GM19463 (cell line): ENCODE results near the gene EEF2KMT.
"Not testable (repeated sequence)": the region's sequence is repeated elsewhere in the genome, so short reads cannot be mapped to it uniquely, and the experiment has no call there.

Experiments used
- ATAC-seq: cut with Tn5 transposase; IDR thresholded peaks from one replicate; pipeline ENCODE4 v1.9.1; 2021; ENCODE audit warnings: mild to moderate bottlenecking, moderate library complexity; ENCODE audit not compliant: unreplicated experiment

Gene EEF2KMT

DNA sequence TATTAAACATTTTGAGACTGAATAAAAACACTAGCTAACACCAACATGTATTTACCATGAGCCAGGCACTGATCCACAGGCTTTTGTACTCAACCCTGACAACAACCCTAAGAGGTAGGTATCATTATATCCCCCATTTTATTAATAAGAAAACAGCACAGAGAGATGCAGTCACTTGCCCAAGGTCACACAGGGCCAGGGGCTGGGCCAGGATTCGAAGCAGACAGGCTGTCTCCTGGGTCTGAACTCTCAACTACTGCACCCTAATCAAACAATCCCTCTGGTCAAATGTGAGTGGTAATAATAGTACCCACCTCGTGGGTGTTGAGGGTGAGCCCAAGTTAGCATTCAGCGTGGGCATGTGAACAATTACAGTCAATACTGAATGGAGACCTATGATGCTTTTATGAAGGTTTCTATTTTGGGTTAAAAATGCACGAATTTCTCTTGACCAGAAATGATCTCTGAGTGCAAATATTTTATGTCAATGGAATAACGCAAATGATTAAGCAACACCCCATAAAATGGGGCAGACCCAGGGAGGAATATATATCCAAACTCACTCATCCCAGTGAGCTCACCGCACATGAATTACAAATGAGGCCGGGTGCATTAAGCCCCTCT lies 1.0 kb downstream of the EEF2KMT start:
- ATAC-seq = not testable (repeated sequence)

DNA sequence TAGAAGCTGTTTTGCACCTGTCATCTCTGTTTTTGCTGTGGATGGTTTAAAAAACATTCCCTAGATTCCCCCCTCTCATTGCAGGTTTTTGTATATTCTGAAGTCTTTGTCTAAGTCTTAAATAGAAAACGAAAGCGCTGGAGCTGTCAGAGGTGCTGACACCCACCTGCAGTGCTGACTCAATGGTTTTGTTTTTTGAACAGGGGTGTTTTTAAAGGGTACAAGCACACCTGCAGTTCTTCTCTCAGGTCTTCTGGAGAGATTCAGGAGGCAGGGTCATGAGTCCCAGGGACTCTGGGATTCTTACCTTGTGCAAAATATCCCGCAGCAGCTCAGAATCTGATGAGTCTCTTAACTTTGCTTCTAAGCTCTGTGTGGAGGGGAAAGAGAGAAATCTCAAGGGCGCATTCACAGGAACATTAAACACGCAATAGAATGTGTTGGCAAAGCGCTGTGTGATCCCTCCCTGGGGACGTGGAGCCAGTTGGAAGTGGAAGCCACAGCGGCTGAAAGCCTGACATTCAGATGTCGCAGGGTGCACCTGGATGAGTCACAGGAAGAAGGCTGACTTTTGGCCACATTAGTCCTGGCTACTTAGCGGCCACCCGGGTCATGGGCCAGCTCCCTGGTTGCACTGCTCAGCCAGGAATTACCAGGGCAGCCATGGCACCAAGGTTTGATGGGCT lies 2.3 kb downstream of the EEF2KMT start:
- not testable (repeated sequence) for ATAC-seq

DNA sequence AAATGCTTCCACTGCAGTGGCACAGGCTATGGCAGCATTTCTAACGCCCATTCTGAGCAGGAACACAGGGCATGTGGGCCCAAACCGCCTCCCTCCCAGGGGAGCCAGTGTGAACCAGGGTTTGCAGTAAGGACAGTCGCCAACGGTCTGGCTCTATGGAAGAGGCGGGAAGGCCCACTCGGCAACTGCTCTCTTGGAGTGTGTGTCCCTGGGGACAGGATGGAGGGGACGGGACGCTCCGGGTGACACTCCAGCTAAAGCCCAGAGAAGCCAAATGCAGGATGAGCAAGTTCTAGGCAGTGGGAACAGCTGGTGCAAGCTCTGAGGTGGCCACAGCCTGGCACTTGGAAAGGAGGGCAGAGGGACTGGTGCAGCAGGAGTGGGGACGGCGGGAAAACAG lies 3.8 kb downstream of the EEF2KMT start:
- ATAC-seq = not testable (repeated sequence)

DNA sequence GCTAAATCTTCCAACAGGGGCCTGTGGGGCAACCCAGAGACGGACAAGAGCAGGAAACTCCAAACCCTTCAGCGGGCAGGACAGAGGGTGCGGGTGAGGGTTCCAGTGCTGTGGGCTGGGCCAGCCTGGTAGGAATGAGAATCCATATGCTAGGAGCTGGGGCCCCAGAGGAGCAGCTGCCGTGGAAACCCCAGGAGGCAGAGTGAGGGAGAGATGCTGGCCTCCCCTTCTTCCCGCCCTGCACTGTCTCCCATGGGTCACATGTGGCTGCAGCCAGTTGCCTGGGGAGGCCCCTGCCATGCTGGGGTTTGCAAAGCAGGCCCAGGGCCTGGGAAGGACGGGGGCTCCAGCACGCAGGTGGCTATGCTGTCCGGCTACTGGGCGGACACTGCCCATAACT lies 4.5 kb downstream of the EEF2KMT start:
- not testable (repeated sequence) for ATAC-seq

DNA sequence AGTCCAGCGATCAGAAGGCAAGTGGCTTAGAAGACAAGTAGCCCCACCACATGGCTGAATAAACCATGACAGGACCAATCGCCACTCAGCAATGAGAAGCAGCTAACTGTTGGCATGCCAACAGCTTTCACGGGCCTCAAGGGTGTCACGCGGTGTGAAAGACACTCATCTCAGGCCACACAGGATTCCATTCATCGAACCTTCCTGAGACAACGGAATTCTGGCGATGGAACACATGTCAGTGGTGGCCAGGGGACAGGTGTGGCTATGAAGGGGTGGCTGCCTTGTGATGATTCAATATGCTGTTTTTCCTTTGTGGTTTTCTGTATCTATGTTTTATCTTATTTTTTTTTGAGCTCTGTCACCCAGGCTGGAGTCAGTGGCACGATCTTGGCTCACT lies 7.0 kb downstream of the EEF2KMT start:
- not testable (repeated sequence) for ATAC-seq

DNA sequence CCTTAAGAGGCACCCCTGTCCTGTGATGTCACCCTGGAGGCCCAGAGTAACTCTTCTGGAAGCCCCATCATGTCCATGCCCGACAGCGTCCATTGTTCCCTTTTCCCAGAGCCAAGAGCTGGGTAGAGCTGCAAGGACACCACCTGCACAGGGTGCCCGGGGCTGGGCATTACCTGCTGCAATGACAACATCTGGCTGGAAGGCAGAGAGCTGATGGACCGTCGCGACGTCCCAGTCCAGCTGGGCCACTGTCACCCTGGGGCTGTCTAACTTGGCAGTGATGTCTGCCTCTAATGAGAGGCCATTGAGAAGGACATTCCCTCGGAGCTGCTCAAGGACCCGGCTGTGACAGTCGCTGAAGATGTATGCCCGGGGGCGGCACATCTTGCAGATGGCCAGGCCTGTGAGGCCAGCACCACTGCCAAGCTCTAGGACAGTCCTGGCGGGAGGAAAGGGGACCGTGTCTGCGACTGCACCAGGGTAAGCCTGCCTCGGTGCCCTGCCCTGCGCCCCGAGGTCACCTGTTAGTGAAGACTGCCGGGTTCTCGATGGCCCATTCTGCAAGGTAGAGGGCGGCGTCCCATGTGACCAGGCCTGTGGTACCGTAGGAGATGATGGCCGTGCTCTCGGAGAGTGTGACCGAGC lies 7.6 kb downstream of the EEF2KMT start:
- not testable (repeated sequence) for ATAC-seq

DNA sequence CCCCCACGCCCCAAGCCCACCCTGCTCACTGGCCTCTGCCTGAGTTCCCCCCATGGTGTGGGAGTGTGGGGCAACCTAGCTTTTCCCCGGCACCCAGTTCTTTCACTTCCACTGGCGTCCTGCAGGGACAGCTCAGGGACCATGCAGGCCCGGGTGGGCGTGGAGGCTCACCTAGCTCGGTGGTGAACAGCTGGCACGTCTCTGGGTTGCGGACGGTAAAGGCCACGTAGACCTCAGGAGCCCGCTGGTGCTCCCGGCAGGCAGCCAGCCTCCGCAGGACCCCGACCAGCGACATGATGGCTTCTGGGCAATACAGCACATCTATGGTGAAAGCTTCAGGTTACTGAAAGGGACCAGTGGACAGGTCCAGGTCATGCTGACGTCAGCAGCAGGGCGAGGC lies 8.7 kb downstream of the EEF2KMT start:
- not testable (repeated sequence) for ATAC-seq

DNA sequence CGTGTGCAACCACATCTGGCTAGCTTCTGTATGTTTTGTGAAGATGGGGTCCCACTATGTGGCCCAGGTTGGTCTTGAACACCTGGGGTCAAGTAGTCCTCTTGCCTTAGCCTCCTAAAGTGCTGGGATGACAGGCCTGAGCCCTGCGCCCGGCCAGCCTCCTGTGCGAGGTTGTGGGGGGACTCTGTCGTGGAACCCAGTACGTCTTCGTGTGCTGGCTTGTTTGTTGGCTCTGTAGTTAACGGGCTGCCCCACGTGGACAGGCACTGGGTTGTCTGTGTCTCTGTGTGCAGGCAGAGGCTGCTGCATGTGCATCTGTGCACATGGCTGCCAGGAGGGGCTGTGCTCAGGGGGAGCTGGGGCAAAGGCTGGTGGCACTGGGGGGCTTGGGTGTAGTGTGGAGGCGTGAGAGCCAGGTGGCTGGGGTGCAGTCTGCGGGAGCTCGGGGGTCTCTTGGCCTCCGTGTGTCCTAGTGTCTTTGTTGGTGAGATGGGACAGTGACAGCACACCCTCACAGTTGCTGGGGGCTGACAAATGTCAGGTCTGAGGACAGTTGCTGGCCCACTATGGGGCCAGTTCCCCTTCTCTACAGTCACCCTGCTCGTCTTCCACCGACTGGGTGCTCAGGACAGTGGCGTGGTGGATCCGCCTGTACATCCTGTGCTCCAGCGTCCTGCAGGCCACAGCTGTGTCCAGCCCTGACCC lies 9.4 kb downstream of the EEF2KMT start:
- ATAC-seq = not testable (repeated sequence)

DNA sequence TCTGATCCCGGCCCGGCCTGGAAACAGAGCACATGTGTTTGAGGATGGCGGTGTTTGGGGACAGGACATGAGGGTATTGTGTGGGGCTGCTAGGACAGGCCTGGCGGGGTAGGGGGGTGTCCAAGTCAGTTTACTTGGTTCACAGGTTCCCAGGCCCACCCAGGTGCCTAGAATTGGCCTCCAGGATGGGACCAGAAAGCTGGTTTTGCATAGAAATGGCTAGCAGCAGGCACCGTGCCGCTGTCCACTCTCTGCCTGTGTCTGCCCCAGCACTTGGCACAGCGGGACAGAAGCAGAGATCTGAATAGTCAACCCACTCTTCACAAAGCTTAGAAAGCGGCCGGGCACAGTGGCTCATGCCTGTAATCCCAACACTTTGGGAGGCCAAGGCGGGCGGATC lies 11.9 kb downstream of the EEF2KMT start:
- ATAC-seq = not testable (repeated sequence)

DNA sequence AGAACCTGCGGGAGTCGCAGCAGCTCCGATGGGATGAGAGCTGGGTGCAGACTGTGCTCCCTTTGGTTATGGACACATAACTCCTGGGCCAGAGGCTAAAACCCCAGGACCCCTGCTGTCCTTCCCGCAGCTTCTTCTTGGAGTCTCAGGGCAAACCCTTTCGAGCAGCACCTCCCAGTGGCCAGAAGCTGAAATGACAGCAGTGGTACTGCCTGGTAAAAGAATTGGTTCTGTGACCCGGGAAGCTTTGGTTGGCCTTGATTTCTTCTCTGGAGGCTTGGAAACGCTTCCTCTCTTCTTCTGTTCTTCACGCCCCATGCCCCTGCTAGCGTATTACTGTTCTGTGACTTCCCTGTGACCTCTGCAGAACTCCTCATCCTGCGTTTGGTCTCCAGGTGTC lies 12.8 kb downstream of the EEF2KMT start:
- not testable (repeated sequence) for ATAC-seq

DNA sequence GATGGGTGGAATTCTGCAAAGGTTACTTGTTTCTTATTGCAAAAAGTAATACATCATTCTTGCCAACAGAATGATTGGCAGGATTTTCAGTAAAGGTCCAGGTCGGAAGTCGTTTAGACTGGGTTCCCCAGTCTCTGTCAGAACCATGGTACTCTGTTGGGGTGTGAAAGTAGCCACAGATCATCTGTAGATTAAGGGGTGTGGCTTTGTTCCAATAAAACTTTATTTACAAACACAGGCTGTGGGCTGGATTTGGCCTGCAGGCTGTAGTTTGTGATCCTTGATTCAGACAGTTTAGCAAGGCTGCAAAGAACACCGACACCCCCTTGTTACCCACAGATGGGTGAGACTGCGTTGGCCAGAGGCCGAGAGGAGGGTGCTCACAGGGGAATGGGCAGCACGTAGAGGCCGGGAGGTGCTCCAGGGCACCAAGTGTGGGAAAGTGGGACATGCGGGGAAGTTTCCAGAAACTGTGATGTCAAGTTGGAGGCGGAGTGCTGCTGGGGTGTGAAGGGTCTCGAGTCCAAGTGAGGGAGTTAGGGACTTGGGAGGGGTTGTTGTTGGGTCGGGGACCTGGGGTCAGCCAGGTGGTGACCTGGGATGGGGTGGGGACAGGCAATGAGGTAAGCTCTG lies 13.4 kb downstream of the EEF2KMT start:
- not testable (repeated sequence) for ATAC-seq

DNA sequence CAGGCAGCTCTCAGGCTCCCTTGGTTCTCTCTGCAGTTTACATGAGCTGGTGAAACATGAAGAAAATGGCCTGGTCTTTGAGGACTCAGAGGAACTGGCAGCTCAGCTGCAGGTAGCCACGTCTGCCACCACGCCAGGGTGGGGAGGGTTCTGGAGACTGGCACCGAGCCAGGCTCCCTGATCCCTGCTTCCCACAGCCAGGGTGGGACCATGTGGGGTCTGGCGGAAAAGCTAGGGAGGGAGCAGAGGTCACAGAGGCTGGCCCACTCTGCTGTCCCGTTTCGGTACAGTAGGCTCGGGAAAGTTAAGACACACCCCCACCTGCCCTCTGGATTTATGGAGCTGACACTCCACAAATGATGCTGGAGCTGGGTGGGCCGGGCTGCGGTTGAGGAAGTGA lies 13.9 kb downstream of the EEF2KMT start:
- ATAC-seq = not testable (repeated sequence)

DNA sequence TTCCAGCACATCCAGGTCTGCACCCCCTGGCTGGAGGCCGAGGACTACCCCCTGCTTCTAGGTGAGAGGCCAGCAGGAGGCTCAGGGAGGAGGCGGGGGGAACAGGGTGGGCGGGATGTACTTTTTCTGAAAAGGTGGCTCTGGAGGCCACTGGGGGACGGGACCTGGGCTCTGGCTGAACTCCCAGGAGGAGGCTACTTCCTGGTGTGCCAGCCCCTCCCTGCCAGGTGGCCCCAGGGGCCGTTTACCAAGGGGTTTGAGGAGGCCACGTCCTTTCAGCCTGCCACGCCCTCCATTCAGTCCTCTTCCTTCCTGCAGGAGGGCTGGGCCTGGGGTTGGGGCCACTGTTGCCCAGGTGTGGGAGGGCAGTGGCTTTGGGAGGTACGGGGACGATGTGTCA lies 16.6 kb downstream of the EEF2KMT start:
- not testable (repeated sequence) for ATAC-seq

DNA sequence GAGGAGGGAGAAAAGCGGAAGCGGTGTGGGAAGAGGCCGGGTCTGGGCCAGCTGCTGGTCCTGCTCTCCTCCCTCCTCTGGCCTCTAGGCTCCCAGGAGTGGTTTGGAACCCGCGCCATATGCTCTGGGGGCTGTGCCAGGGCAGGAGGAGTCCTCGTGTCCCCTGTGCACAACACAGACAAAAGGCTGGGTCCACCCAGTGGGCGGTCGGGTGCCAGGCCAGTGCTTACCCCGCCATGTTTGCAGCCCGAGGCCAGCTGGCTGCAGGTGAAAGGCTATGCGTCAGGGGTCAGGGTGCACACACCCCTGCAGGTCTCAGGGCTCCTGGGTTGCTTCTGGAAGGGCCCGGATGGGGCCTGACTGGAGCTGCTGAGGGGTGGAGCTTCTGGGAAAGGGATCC lies 17.1 kb downstream of the EEF2KMT start:
- not testable (repeated sequence) for ATAC-seq

DNA sequence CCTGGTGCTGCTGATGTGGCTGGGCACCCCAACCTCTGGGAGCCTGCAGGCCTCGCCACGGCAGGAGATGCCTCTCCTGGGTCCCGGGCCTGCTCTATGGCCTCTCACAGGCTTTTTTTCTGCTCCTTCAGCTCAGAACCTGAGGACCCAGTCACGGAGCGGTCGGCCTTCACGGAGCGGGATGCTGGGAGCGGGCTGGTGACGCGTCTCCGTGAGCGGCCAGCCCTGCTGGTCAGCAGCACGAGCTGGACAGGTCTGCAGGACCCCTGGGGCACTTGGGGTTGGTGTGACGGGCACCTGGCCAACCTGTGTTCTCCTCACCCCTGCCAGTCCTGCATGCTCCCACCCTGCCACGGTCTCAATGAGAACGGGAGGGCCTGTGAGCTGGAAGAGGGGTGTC lies 19.0 kb downstream of the EEF2KMT start:
- no peak for ATAC-seq

DNA sequence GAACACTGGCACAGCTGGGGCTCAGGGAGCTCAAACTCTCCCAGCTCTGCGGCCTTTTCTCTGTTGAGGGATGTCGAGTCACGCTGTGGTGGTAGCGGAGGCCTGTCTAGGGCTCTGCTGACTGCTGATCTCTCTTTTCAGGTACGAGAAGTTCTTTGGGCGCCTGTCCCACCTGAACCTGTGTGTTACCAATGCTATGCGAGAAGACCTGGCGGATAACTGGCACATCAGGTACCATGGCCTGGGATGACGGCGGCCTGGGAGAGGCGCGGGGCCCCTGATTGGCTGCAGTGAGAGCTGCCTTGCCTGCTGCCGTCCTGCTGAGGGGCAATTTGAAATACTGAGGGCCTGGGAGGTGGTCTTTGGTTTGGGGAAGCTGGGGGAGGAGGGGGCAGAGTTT lies 20.3 kb downstream of the EEF2KMT start:
- no peak for ATAC-seq

DNA sequence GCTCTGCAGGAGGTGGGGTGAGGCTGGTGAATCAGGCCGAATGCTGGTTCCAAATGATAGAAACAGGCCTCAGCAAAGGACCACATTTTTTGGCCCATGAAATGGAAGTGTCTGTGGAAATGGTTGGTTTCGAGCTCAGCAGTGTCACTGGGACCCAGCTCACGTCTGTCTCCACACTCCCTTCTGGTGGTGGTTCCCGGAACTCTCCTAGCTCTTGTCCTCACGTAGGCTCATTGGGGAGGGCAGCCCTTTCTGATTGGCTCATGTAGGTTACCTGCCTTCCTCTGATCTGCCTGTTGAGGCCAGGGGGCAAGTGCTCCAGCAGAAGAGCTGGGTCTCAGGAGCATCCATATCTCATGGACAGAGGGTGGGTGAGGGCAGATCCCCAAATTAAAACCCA lies 22.0 kb downstream of the EEF2KMT start:
- no peak for ATAC-seq

DNA sequence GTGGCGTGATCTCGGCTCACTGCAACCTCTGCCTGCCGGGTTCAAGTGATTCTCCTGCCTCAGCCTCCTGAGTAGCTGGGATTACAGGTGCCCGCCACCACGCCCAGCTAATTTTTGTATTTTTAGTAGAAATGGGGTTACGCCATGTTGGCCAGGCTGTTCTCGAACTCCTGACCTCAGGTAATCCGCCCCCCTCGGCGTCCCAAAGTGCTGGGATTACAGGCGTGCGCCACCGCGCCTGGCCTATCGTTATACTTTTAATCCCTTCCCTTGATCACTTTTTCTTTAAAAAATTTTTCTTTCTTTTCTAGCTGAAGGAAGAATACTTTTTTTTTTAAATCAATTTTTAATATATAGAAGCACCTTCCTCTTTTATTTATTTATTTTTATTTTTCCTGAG lies 23.8 kb downstream of the EEF2KMT start:
- ATAC-seq = not testable (repeated sequence)

DNA sequence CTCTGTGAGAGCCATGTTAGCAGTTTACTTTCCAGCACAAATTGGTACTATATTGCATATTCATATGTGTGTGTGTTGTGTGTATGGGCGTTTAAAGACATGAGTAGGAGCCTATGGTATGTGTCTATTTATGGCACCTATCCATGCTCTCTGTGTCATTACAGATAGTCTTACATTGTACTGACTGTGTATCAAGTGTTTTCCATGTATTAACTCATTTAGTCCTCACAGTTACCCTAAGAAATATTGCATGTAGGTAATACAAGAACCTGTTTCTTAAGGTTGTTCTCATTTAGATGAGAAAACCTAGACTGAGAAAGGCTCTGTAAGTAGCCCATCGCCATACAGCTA lies 24.3 kb downstream of the EEF2KMT start:
- ATAC-seq = no peak

DNA sequence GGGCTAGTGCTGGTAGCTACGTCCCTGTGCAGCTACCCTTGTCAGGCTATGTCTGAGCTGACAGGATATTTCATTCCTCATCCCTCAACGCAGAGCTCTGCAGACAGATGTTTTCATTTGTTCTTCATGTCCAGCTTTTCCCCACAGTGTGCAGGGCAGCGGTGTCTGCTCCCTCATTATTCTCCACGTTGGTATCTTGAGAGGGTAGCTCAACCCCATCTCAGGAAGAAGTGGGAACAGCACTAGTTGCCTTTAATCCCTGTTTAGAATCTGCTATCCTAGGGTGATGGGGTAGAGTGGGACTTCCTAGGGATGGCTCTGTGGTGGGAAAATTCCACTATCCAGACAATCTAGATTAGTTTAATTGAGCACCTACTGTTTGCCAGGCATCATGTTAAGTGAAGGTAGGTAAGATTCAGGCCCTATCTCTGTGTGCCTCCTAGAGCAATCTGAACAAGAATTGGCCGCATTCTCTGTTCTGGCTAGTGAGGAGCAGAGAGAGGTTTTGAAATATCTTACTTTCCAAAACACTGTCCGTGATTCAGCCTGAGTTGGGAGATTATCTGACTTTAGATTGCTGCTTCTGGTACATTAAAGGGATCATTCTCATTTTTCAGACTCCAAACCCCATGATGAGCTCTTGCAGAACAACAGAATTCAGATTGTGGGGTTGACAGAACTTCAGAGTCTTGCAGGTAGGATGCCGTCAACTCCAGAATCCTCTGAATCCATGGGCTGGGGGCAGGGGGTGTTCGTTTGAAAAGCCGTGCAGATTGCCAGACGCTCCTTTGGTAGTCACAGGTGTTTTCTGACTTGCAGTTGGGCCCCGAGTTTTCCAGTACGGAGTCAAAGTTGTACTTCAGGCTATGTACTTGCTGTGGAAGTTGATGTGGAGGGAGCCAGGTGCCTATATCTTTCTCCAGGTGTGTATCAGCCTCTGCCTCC lies 25.0 kb downstream of the EEF2KMT start:
- ATAC-seq = no peak
